Erythroblast (primary cell): ENCODE measurements around the gene SIDT2.

ENCODE experiments used
- GATA1 ChIP-seq: IDR thresholded peaks from 2 replicates; pipeline ENCODE4 v1.6.1; 2011; ENCODE audit warnings: low read depth, mild to moderate bottlenecking, control low read depth, low read length, moderate library complexity
- POLR2A ChIP-seq: IDR thresholded peaks from 2 replicates; pipeline ENCODE4 v1.6.1; 2011; ENCODE audit warnings: mild to moderate bottlenecking, low read length

GRCh38 chr11:117188620-117189081 lies 10.1 kb downstream of the SIDT2 start:
- TF ChIP-seq POLR2A (no peak), GATA1 (no peak)
